Body of pancreas (tissue), 4 donors: Measurements from ENCODE around the gene ARHGAP18.

ENCODE experiments used
- CTCF ChIP-seq, 7 experiments: fragments of 450-650 bp in 4 of 7; fragments of 200-600 bp in 3 of 7; sonication (generic) in 3 of 7; IDR thresholded peaks; one replicate each; pipeline ENCODE4 v1.5.1; 2016 to 2019; ENCODE audit warnings: antibody characterized with exemption in 7 of 7
- POLR2A ChIP-seq, 3 donors: fragments of 450-650 bp; IDR thresholded peaks; one replicate each; pipeline ENCODE4 v1.6.1; 2016; ENCODE audit warnings: antibody characterized with exemption in 3 of 3, mild to moderate bottlenecking in 2 of 3

- no peak for TF ChIP-seq CTCF (IDR thresholded peaks at IDR 0.05)
- no peak for TF ChIP-seq POLR2A (IDR thresholded peaks at IDR 0.05)
Measured at GRCh38 chr6:129667621-129668020, 42.4 kb downstream of the ARHGAP18 start.
